K562 (cell line): Measurements from ENCODE around the gene VTN. TPM values are rescaled to one million over a fixed set of nuclear protein-coding genes. Genes with fewer than 3 reads are reported as not detected.

ENCODE experiments used
- ATF2 ChIP-seq: sonication (generic); formaldehyde crosslinking; IDR thresholded peaks from 2 replicates; pipeline ENCODE4 v1.8.1; 2022; ENCODE audit warnings: missing genetic modification reagents
- HEY1 ChIP-seq: fragments of 250-450 bp; sonication (Bioruptor Pico); IDR thresholded peaks from 2 replicates; pipeline ENCODE4 v1.5.0; 2020; ENCODE audit warnings: mild to moderate bottlenecking, moderate library complexity, borderline replicate concordance
- RREB1 ChIP-seq: fragments of 250-450 bp; sonication (Bioruptor Pico); IDR thresholded peaks from 2 replicates; pipeline ENCODE4 v1.4.0; 2020
- SMARCB1 ChIP-seq: IDR thresholded peaks from 2 replicates; pipeline ENCODE4 v1.6.1; 2011; ENCODE audit warnings: improper control_type of control experiment, low read depth; ENCODE audit not compliant: insufficient read length
- U2AF2 ChIP-seq: fragments of 200-400 bp; formaldehyde crosslinking; optimal IDR thresholded peaks from 2 replicates; pipeline ENCODE3; 2017; ENCODE audit warnings: low read depth, mild to moderate bottlenecking, low read length
- ZNF324 ChIP-seq: fragments of 250-450 bp; sonication (Bioruptor Pico); IDR thresholded peaks from 2 replicates; pipeline ENCODE4 v1.4.0; 2020; ENCODE audit warnings: mild to moderate bottlenecking
- polyA plus RNA-seq, 8 experiments: library from polyadenylated mRNA; depleted of rRNA in 4 of 8; stranded (reverse) in 5 of 8; unstranded in 3 of 8; fragments of >200 nt; fragmentation: Nextera tagmentation in 2 of 8; fragmentation: Illumina TruSeq in 1 of 8; extraction: Ambion mirVana in 2 of 8; extraction: Trizol in 1 of 8; gene quantifications; 2 replicates each; pipeline versions ENCODE4 v1.2.1 to v1.2.3, GENCODE V29; 2011 to 2014; ENCODE audit warnings: inconsistent platforms in 1 of 8, missing spikeins in 1 of 8
- total RNA-seq, 7 experiments: library from RNA; depleted of rRNA in 6 of 7; stranded (reverse); fragments of >200 nt in 6 of 7; fragmentation: Illumina TruSeq in 2 of 7; extraction: Trizol in 2 of 7; gene quantifications; 2 replicates each; pipeline versions ENCODE4 v1.2.1 to v1.2.3, GENCODE V29; 2011 to 2021; ENCODE audit warnings: low replicate concordance in 1 of 7
- TF ChIP-seq, protein P1 (sequence below): fragments of 450-650 bp; IDR thresholded peaks from 2 replicates; pipeline ENCODE4 v1.6.1; 2017; ENCODE audit warnings: antibody characterized with exemption, mild to moderate bottlenecking
- TF ChIP-seq, protein P2 (sequence below), 2 experiments: fragments of 200-800 bp in 1 of 2; sonication (Bioruptor generic) in 1 of 2; sonication (generic) in 1 of 2; formaldehyde crosslinking in 1 of 2; IDR thresholded peaks in 1 of 2; conservative IDR thresholded peaks in 1 of 2; 2 replicates each; pipeline versions ENCODE4 v1.5.0 to v1.6.1; 2016 to 2020; ENCODE audit warnings: missing compliant biosample characterization in 1 of 2, missing genetic modification characterization in 1 of 2, missing genetic modification reagents in 1 of 2

The VTN gene
- total and polyA plus RNA-seq, 9 of the 15 experiments (the other 6 are each of a cell fraction or from before 2014, with no cell fraction given): 0.13 to 1.0 (median 0.29) TPM; not detected in 1

DNA sequence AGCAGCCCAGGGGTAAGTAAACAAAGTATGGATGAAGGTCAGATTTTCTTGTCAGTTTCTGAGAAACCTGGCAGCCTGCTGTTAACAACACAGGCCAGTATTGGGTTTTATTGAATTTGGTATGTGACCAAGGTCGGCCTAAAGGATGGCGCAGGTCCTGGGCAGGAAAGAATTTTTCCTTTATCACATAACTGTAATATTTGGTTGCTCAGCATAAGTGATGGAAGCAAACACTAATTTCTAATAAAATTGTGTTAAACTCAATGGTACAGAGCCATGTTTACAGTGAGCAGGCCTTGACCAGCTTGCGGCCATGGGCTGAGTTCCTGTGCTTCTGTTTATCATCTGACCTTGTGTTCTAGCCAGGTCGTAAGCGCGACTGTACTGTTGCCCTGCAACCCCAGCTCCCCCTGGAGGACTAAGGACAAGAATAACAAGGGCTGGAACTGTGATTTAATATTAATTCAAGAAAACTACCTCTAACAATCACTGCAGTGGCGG, 23.3 kb downstream of the VTN start (continued):
- TF ChIP-seq RREB1 (no peak), ZNF324 (CRISPR knock-in tag) (no peak), HEY1 (CRISPR knock-in tag) (no peak), ATF2 (CRISPR knock-in tag) (no peak), SMARCB1 (no peak), U2AF2 (no peak)
- TF ChIP-seq, protein P1, sequence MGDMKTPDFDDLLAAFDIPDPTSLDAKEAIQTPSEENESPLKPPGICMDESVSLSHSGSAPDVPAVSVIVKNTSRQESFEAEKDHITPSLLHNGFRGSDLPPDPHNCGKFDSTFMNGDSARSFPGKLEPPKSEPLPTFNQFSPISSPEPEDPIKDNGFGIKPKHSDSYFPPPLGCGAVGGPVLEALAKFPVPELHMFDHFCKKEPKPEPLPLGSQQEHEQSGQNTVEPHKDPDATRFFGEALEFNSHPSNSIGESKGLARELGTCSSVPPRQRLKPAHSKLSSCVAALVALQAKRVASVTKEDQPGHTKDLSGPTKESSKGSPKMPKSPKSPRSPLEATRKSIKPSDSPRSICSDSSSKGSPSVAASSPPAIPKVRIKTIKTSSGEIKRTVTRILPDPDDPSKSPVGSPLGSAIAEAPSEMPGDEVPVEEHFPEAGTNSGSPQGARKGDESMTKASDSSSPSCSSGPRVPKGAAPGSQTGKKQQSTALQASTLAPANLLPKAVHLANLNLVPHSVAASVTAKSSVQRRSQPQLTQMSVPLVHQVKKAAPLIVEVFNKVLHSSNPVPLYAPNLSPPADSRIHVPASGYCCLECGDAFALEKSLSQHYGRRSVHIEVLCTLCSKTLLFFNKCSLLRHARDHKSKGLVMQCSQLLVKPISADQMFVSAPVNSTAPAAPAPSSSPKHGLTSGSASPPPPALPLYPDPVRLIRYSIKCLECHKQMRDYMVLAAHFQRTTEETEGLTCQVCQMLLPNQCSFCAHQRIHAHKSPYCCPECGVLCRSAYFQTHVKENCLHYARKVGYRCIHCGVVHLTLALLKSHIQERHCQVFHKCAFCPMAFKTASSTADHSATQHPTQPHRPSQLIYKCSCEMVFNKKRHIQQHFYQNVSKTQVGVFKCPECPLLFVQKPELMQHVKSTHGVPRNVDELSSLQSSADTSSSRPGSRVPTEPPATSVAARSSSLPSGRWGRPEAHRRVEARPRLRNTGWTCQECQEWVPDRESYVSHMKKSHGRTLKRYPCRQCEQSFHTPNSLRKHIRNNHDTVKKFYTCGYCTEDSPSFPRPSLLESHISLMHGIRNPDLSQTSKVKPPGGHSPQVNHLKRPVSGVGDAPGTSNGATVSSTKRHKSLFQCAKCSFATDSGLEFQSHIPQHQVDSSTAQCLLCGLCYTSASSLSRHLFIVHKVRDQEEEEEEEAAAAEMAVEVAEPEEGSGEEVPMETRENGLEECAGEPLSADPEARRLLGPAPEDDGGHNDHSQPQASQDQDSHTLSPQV: peak; percentile 30; the same call in 1 of the 2 replicates
- TF ChIP-seq, protein P2, sequence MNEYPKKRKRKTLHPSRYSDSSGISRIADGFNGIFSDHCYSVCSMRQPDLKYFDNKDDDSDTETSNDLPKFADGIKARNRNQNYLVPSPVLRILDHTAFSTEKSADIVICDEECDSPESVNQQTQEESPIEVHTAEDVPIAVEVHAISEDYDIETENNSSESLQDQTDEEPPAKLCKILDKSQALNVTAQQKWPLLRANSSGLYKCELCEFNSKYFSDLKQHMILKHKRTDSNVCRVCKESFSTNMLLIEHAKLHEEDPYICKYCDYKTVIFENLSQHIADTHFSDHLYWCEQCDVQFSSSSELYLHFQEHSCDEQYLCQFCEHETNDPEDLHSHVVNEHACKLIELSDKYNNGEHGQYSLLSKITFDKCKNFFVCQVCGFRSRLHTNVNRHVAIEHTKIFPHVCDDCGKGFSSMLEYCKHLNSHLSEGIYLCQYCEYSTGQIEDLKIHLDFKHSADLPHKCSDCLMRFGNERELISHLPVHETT (CRISPR knock-in tag; conservative IDR thresholded peaks at IDR 0.05 in 1 of 2, IDR thresholded peaks at IDR 0.05 in 1 of 2): no peak
